ENCODE data around the gene IFI27L2.

IFI27L2 gene

GRCh38 chr14:94144765-94145164 lies 15.4 kb upstream of the IFI27L2 start:
- ChIA-PET POLR2A (no interaction called here), CTCF (interaction anchor here (1.3 to 11.3 kb wide), 3 partner anchors 8 to 109 kb away, joined by 4 to 348 read pairs (median 6); no protein-coding TSS in a partner anchor)
- no peak for TF ChIP-seq CTCF (IDR thresholded peaks at IDR 0.05; ENCODE audit: insufficient read depth, low read length, missing control alignments)
- H3K4me3 ChIP-seq (ENCODE audit: low read depth, low read length) = no peak overlapping the region
- DNase-seq (ENCODE audit: low read depth, low spot score) = no peak

- DNase-seq (ENCODE audit: low read depth, low spot score) = no peak
- TF ChIP-seq CTCF (IDR thresholded peaks at IDR 0.05; ENCODE audit: insufficient read depth, low read length, missing control alignments) = no peak
- ChIA-PET POLR2A (no interaction called here), CTCF (interaction anchor here (1.1 to 11.3 kb wide), 7 partner anchors 9 to 205 kb away, joined by 3 to 348 read pairs (median 14); partner anchors contain the start of gene IFI27L2)
- H3K4me3 ChIP-seq (ENCODE audit: low read depth, low read length) = no peak overlapping the region
Measured at GRCh38 chr14:94143711-94144110, 14.3 kb upstream of the IFI27L2 start.

- TF ChIP-seq CTCF (IDR thresholded peaks at IDR 0.05; ENCODE audit: insufficient read depth, low read length, missing control alignments) = peak; percentile 25
- CTCF ChIA-PET = interaction anchor here (1.0 to 11.3 kb wide), 8 partner anchors 9 to 205 kb away, joined by 3 to 348 read pairs (median 12); partner anchors contain the start of gene IFI27L2
- H3K4me3 ChIP-seq (ENCODE audit: low read depth, low read length) = no peak overlapping the region
- DNase-seq (ENCODE audit: low read depth, low spot score) = no peak
- POLR2A ChIA-PET = no interaction called here
Measured at GRCh38 chr14:94143239-94143638, 13.8 kb upstream of the IFI27L2 start.

GRCh38 chr14:94142836-94143235 lies 13.4 kb upstream of the IFI27L2 start:
- TF ChIP-seq CTCF (IDR thresholded peaks at IDR 0.05; ENCODE audit: insufficient read depth, low read length, missing control alignments) = no peak
- ChIA-PET POLR2A (no interaction called here), CTCF (interaction anchor here (0.9 to 11.3 kb wide), 10 partner anchors 9 to 488 kb away, joined by 3 to 348 read pairs (median 6); partner anchors contain the start of gene IFI27L2)
- no peak overlapping the region for H3K4me3 ChIP-seq (ENCODE audit: low read depth, low read length)
- no peak for DNase-seq (ENCODE audit: low read depth, low spot score)

- no peak overlapping the region for H3K4me3 ChIP-seq (ENCODE audit: low read depth, low read length)
- ChIA-PET POLR2A (no interaction called here), CTCF (interaction anchor here (0.6 to 11.3 kb wide), 11 partner anchors 10 to 546 kb away, joined by 3 to 348 read pairs (median 5); partner anchors contain the start of gene IFI27L2)
- TF ChIP-seq CTCF (IDR thresholded peaks at IDR 0.05; ENCODE audit: insufficient read depth, low read length, missing control alignments) = no peak
- no peak for DNase-seq (ENCODE audit: low read depth, low spot score)
Measured at GRCh38 chr14:94142247-94142646, 12.8 kb upstream of the IFI27L2 start.

GRCh38 chr14:94139421-94139820 lies 10.0 kb upstream of the IFI27L2 start:
- TF ChIP-seq CTCF (IDR thresholded peaks at IDR 0.05; ENCODE audit: insufficient read depth, low read length, missing control alignments) = no peak
- POLR2A ChIA-PET = interaction anchor here (0.7 kb wide), 1 partner anchor 72 kb away, joined by 3 read pairs; no protein-coding TSS in a partner anchor
- no peak for DNase-seq (ENCODE audit: low read depth, low spot score)
- H3K4me3 ChIP-seq (ENCODE audit: low read depth, low read length) = no peak overlapping the region
- CTCF ChIA-PET = interaction anchor here (0.8 to 11.3 kb wide), 11 partner anchors 9 to 349 kb away, joined by 3 to 348 read pairs (median 9); no protein-coding TSS in a partner anchor

All from AG04449 (cell line).